Caco-2 (cell line): ENCODE results near the gene PJVK. TPM values are rescaled to one million over a fixed set of nuclear protein-coding genes. Genes with fewer than 3 reads are reported as not detected.

Source experiments
- BruUV-seq: library from RNA; stranded (reverse); fragments of 400-500 nt; replicated peaks from 2 replicates; lab custom pipeline; 2021; lab: Mats Ljungman, UMichigan
- CTCF ChIA-PET: fragments of 300-600 bp; sonication (Branson Sonifier 250); formaldehyde crosslinking; loops from one replicate; lab custom pipeline; 2022; ENCODE audit warnings: antibody characterized with exemption; lab: Charles Lee
- POLR2A ChIA-PET: fragments of 300-600 bp; sonication (Branson Sonifier 250); formaldehyde crosslinking; loops from one replicate; lab custom pipeline; 2022; ENCODE audit warnings: antibody characterized with exemption; lab: Charles Lee
- DNase-seq, 2 experiments: peaks; one replicate each; pipeline versions ENCODE4 v3.0.0 to v3.0.0-alpha.2; 2020 to 2022
- H3K27me3 ChIP-seq: replicated peaks from 2 replicates; pipeline ENCODE4 v1.6.0; 2011; ENCODE audit warnings: low read length; ENCODE audit not compliant: control insufficient read depth, insufficient read depth
- H3K36me3 ChIP-seq: 2 replicates; pipeline ENCODE4 v1.5.1; 2011; ENCODE audit warnings: low read length; ENCODE audit not compliant: control insufficient read depth, insufficient read depth
- H3K4me1 ChIP-seq: fragments of 250-450 bp; sonication (Bioruptor Pico); 2 replicates; pipeline ENCODE4 v1.5.1; 2020; ENCODE audit warnings: mild to moderate bottlenecking
- H3K4me3 ChIP-seq: 2 replicates; pipeline ENCODE4 v1.5.1; 2011; ENCODE audit warnings: low read depth, mild to moderate bottlenecking, control low read depth, low read length
- H3K9me3 ChIP-seq: fragments of 250-450 bp; sonication (Bioruptor Pico); 2 replicates; pipeline ENCODE4 v1.5.1; 2020; ENCODE audit warnings: mild to moderate bottlenecking, moderate library complexity
- H3K27ac Mint-ChIP-seq: one replicate; pipeline ENCODE4 v1.8.0; 2022; ENCODE audit warnings: mixed read lengths; ENCODE audit not compliant: unreplicated experiment
- H3K27me3 Mint-ChIP-seq: one replicate; pipeline ENCODE4 v1.8.0; 2022; ENCODE audit warnings: mixed read lengths; ENCODE audit not compliant: insufficient read depth, unreplicated experiment
- H3K36me3 Mint-ChIP-seq: one replicate; pipeline ENCODE4 v1.8.0; 2022; ENCODE audit warnings: mild to moderate bottlenecking, mixed read lengths; ENCODE audit not compliant: insufficient read depth, unreplicated experiment
- H3K4me1 Mint-ChIP-seq: one replicate; pipeline ENCODE4 v1.8.0; 2022; ENCODE audit warnings: low read depth, mixed read lengths; ENCODE audit not compliant: unreplicated experiment
- H3K4me3 Mint-ChIP-seq: one replicate; pipeline ENCODE4 v1.8.0; 2022; ENCODE audit warnings: mild to moderate bottlenecking, moderate library complexity, mixed read lengths; ENCODE audit not compliant: unreplicated experiment
- H3K9me3 Mint-ChIP-seq: one replicate; pipeline ENCODE4 v1.8.0; 2022; ENCODE audit warnings: mixed read lengths; ENCODE audit not compliant: unreplicated experiment
- CTCF ChIP-seq, 2 experiments: fragments of 200-600 bp in 1 of 2; IDR thresholded peaks; 1 replicate in 1 of 2; 2 replicates in 1 of 2; pipeline versions ENCODE4 v1.5.1 to v1.8.0; 2011 to 2022; ENCODE audit warnings: antibody characterized with exemption in 1 of 2, control low read depth in 1 of 2, inconsistent platforms in 1 of 2, low read depth in 1 of 2, low read length in 1 of 2, mild to moderate bottlenecking in 1 of 2, moderate library complexity in 1 of 2; ENCODE audit not compliant: insufficient read depth in 1 of 2, severe bottlenecking in 1 of 2, unreplicated experiment in 1 of 2
- intact Hi-C: fragments of 100-400 bp; cut with micrococcal nuclease; formaldehyde crosslinking; loops from one replicate; pipeline ENCODE4 v1.10.0; 2022; ENCODE audit not compliant: unreplicated experiment
- total RNA-seq: library from RNA; stranded (reverse); gene quantifications from 2 replicates; pipeline ENCODE4 v1.2.3, GENCODE V29; 2022

Gene PJVK
- total RNA-seq, 1 experiment from 2014 or later = 2.9 TPM

- no peaks in the 10 kb centered on the region for H3K27me3 Mint-ChIP-seq
- ChIA-PET POLR2A (no interaction called here), CTCF (no interaction called here)
- H3K4me1 Mint-ChIP-seq = no peaks in the 10 kb centered on the region
- Histone ChIP-seq H3K4me3 (no peak overlapping the region), H3K9me3 (no peaks in the 10 kb centered on the region), H3K36me3 (no peaks in the 10 kb centered on the region; the same call in 1 of the 2 replicates), H3K27me3 (no peaks in the 10 kb centered on the region), H3K4me1 (no peaks in the 10 kb centered on the region)
- peaks cover 22% of the 10 kb centered on the region for H3K36me3 Mint-ChIP-seq
- TF ChIP-seq CTCF (IDR thresholded peaks at IDR 0.05; ENCODE audit: insufficient read depth in 1 of 2, low read depth in 1 of 2, low read length in 1 of 2, severe bottlenecking in 1 of 2, unreplicated experiment in 1 of 2) = no peak
- no peak overlapping the region for H3K27ac Mint-ChIP-seq
- H3K4me3 Mint-ChIP-seq = no peak overlapping the region
- no TSS peak for BruUV-seq
- no peak for DNase-seq
- intact Hi-C loops = no loop called here
- no peaks in the 10 kb centered on the region for H3K9me3 Mint-ChIP-seq
Observed at GRCh38 chr2:178502751-178503150, 51.6 kb downstream of the PJVK start.

- H3K36me3 ChIP-seq = no peaks in the 10 kb centered on the region
- CTCF ChIA-PET = no interaction called here
- no TSS peak for BruUV-seq
Observed at GRCh38 chr2:178506101-178506500, 54.9 kb downstream of the PJVK start.

DNA sequence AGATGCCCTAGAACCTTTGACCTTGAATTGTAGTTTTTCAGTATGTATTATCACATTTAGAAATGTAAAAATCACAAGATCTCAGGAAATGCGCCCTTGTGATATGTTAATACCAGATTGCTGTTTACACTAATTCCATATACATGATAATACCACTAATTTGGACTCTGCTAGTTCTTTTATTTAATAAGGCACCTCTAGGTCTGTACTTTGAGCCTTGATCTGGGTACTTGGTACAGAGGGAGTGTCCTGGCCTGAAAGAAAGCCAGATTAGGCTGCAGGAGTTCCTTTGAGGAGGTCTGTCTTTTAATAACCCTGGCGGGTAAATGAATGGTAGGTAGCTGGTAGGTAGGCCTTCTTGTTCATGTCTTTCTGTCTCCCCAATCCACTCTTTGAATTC is 55.3 kb downstream of the PJVK start:
- H3K9me3 Mint-ChIP-seq = no peaks in the 10 kb centered on the region
- ChIA-PET CTCF (no interaction called here), POLR2A (no interaction called here)
- H3K4me1 Mint-ChIP-seq = no peaks in the 10 kb centered on the region
- peaks cover 15% of the 10 kb centered on the region for H3K36me3 Mint-ChIP-seq
- H3K4me3 Mint-ChIP-seq = no peak overlapping the region
- intact Hi-C loops = no loop called here
- Histone ChIP-seq H3K4me1 (no peaks in the 10 kb centered on the region), H3K27me3 (no peaks in the 10 kb centered on the region), H3K4me3 (no peak overlapping the region), H3K36me3 (no peaks in the 10 kb centered on the region), H3K9me3 (no peaks in the 10 kb centered on the region)
- no peak for DNase-seq
- no TSS peak for BruUV-seq
- no peaks in the 10 kb centered on the region for H3K27me3 Mint-ChIP-seq
- TF ChIP-seq CTCF (IDR thresholded peaks at IDR 0.05; ENCODE audit: insufficient read depth in 1 of 2, low read depth in 1 of 2, low read length in 1 of 2, severe bottlenecking in 1 of 2, unreplicated experiment in 1 of 2) = no peak
- no peak overlapping the region for H3K27ac Mint-ChIP-seq

More at GRCh38 chr2:178506101-178506500, 54.9 kb downstream of the PJVK start:
- Mint-ChIP-seq H3K4me3 (no peak overlapping the region), H3K27ac (no peak overlapping the region), H3K9me3 (no peaks in the 10 kb centered on the region), H3K27me3 (no peaks in the 10 kb centered on the region), H3K36me3 (peaks cover 16% of the 10 kb centered on the region), H3K4me1 (no peaks in the 10 kb centered on the region)
- intact Hi-C loops = no loop called here
- no peak for DNase-seq
- H3K4me3 ChIP-seq = no peak overlapping the region
- POLR2A ChIA-PET = no interaction called here
- H3K27me3 ChIP-seq = no peaks in the 10 kb centered on the region
- no peaks in the 10 kb centered on the region for H3K4me1 ChIP-seq
- no peak for TF ChIP-seq CTCF (IDR thresholded peaks at IDR 0.05; ENCODE audit: insufficient read depth in 1 of 2, low read depth in 1 of 2, low read length in 1 of 2, severe bottlenecking in 1 of 2, unreplicated experiment in 1 of 2)
- no peaks in the 10 kb centered on the region for H3K9me3 ChIP-seq
